Stimulated activated CD4-positive, alpha-beta T cell treated with anti-CD3 and anti-CD28 coated beads, Interleukin-15, amount 100 ng/mL, for 24 hours (primary cell): ENCODE measurements around the gene RNU6-8.

Experiments
- DNase-seq: peaks from one replicate; pipeline ENCODE4 v3.0.0-alpha.2; 2020

RNU6-8 gene

GRCh38 chr14:32202998-32203882 is at the start of gene RNU6-8:
RNU6-8 (minus strand) TSS chr14:32203269.
- DNase-seq: peak; percentile 89

GRCh38 chr14:32252030-32252670 is 49.1 kb upstream of the RNU6-8 start:
- peak; percentile 48 for DNase-seq

GRCh38 chr14:32251530-32251929 is 48.5 kb upstream of the RNU6-8 start:
- DNase-seq: no peak

- no peak for DNase-seq
Observed at GRCh38 chr14:32250681-32251080, 47.6 kb upstream of the RNU6-8 start.

GRCh38 chr14:32249780-32250179 is 46.7 kb upstream of the RNU6-8 start:
- DNase-seq: no peak

GRCh38 chr14:32249371-32249770 is 46.3 kb upstream of the RNU6-8 start:
- no peak for DNase-seq

GRCh38 chr14:32246751-32247150 is 43.7 kb upstream of the RNU6-8 start:
- no peak for DNase-seq

- DNase-seq: no peak
Observed at GRCh38 chr14:32244404-32244803, 41.3 kb upstream of the RNU6-8 start.

GRCh38 chr14:32233260-32233659 is 30.2 kb upstream of the RNU6-8 start:
- no peak for DNase-seq

- no peak for DNase-seq
Observed at GRCh38 chr14:32232481-32232880, 29.4 kb upstream of the RNU6-8 start.

- no peak for DNase-seq
Observed at GRCh38 chr14:32230695-32231280, 27.7 kb upstream of the RNU6-8 start.

- DNase-seq: no peak
Observed at GRCh38 chr14:32230181-32230580, 27.1 kb upstream of the RNU6-8 start.

GRCh38 chr14:32226056-32226455 is 23.0 kb upstream of the RNU6-8 start:
- DNase-seq: no peak

- no peak for DNase-seq
Observed at GRCh38 chr14:32225378-32225920, 22.4 kb upstream of the RNU6-8 start.

GRCh38 chr14:32224737-32225377 is 21.8 kb upstream of the RNU6-8 start:
- DNase-seq: no peak

GRCh38 chr14:32217301-32217700 is 14.2 kb upstream of the RNU6-8 start:
- DNase-seq: no peak

GRCh38 chr14:32212833-32213232 is 9.8 kb upstream of the RNU6-8 start:
- DNase-seq: no peak

GRCh38 chr14:32211068-32211404 is 8.0 kb upstream of the RNU6-8 start:
- DNase-seq: no peak

- no peak for DNase-seq
Observed at GRCh38 chr14:32209471-32209870, 6.4 kb upstream of the RNU6-8 start.

GRCh38 chr14:32208490-32208889 is 5.4 kb upstream of the RNU6-8 start:
- no peak for DNase-seq

GRCh38 chr14:32206552-32206951 is 3.5 kb upstream of the RNU6-8 start:
- DNase-seq: no peak

- DNase-seq: no peak
Observed at GRCh38 chr14:32205984-32206383, 2.9 kb upstream of the RNU6-8 start.

- no peak for DNase-seq
Observed at GRCh38 chr14:32205554-32205953, 2.5 kb upstream of the RNU6-8 start.
